OCI-LY7 (cell line): Measurements from ENCODE around the gene EVI5L. TPM values are rescaled to one million over a fixed set of nuclear protein-coding genes. Genes with fewer than 3 reads are reported as not detected.

Experiments used
- BruUV-seq: library from RNA; stranded (reverse); fragments of 400-500 nt; replicated peaks from 2 replicates; lab custom pipeline; 2021; lab: Mats Ljungman, UMichigan
- CTCF ChIA-PET: fragments of 300-600 bp; sonication (Branson Sonifier 250); formaldehyde crosslinking; loops from one replicate; lab custom pipeline; 2022; ENCODE audit warnings: antibody characterized with exemption; ENCODE audit not compliant: unreplicated experiment; lab: Charles Lee
- POLR2A ChIA-PET: fragments of 300-600 bp; sonication (Branson Sonifier 250); formaldehyde crosslinking; loops from one replicate; lab custom pipeline; 2022; ENCODE audit warnings: antibody characterized with exemption; lab: Charles Lee
- DNase-seq: peaks from one replicate; pipeline ENCODE4 v3.0.0-alpha.2; 2015; ENCODE audit warnings: low spot score
- H2AFZ ChIP-seq: fragments of 200-600 bp; sonication (generic), shearing (Covaris generic); 2 replicates; pipeline ENCODE4 v1.6.1; 2014; ENCODE audit warnings: mild to moderate bottlenecking, antibody characterized with exemption, low read length, moderate library complexity
- H3K27ac ChIP-seq: fragments of 200-600 bp; sonication (generic); 2 replicates; pipeline ENCODE4 v1.5.1; 2014; ENCODE audit warnings: mixed run types, low read depth, mild to moderate bottlenecking, moderate library complexity, low read length, inconsistent platforms; ENCODE audit not compliant: poor library complexity, severe bottlenecking
- H3K36me3 ChIP-seq: fragments of 200-600 bp; sonication (generic); 2 replicates; pipeline ENCODE4 v1.6.1; 2014; ENCODE audit warnings: mild to moderate bottlenecking, antibody characterized with exemption, low read length, moderate library complexity, mixed read lengths; ENCODE audit not compliant: insufficient read depth
- H3K4me1 ChIP-seq: fragments of 200-600 bp; sonication (generic); 2 replicates; pipeline ENCODE4 v1.5.1; 2014; ENCODE audit warnings: mild to moderate bottlenecking, low read length; ENCODE audit not compliant: insufficient read depth, poor library complexity, severe bottlenecking
- H3K4me2 ChIP-seq: fragments of 200-600 bp; sonication (generic); 2 replicates; pipeline ENCODE4 v1.6.1; 2014; ENCODE audit warnings: mild to moderate bottlenecking, low read length
- H3K4me3 ChIP-seq: fragments of 200-600 bp; sonication (generic); 2 replicates; pipeline ENCODE4 v1.5.1; 2014; ENCODE audit warnings: mild to moderate bottlenecking, low read depth, low read length; ENCODE audit not compliant: poor library complexity, severe bottlenecking
- H3K79me2 ChIP-seq: fragments of 200-600 bp; sonication (generic); 2 replicates; pipeline ENCODE4 v1.6.1; 2016; ENCODE audit warnings: low read depth, mild to moderate bottlenecking, low read length, moderate library complexity, mixed read lengths; ENCODE audit not compliant: insufficient read depth
- H3K9me2 ChIP-seq: fragments of 200-600 bp; sonication (generic); 2 replicates; pipeline ENCODE4 v1.6.1; 2016; ENCODE audit warnings: mild to moderate bottlenecking, low read length, mixed read lengths; ENCODE audit not compliant: insufficient read depth
- H3K9me3 ChIP-seq: fragments of 200-600 bp; sonication (generic); 2 replicates; pipeline ENCODE4 v1.6.1; 2014; ENCODE audit warnings: mild to moderate bottlenecking, mixed run types, low read length, mixed read lengths
- H4K20me1 ChIP-seq: fragments of 200-600 bp; sonication (generic); 2 replicates; pipeline ENCODE4 v1.6.1; 2014; ENCODE audit warnings: mild to moderate bottlenecking, antibody characterized with exemption, low read length, moderate library complexity, mixed read lengths; ENCODE audit not compliant: insufficient read depth
- CTCF ChIP-seq: fragments of 200-600 bp; sonication (generic); conservative IDR thresholded peaks from 2 replicates; pipeline ENCODE4 v1.5.1; 2014; ENCODE audit warnings: mild to moderate bottlenecking, antibody characterized with exemption, low read length, moderate library complexity, mixed read lengths
- EZH2phosphoT487 ChIP-seq: fragments of 200-600 bp; sonication (generic); IDR thresholded peaks from 2 replicates; pipeline ENCODE4 v1.6.1; 2018; ENCODE audit warnings: low read depth, borderline replicate concordance, mild to moderate bottlenecking, mixed run types, antibody characterized with exemption, low read length, moderate library complexity, mixed read lengths
- intact Hi-C: fragments of 100-400 bp; cut with micrococcal nuclease; formaldehyde crosslinking; loops from one replicate; pipeline ENCODE4 v1.10.0; 2022; ENCODE audit not compliant: unreplicated experiment
- total RNA-seq, 2 experiments: library from RNA; depleted of rRNA in 1 of 2; stranded (reverse); fragments of >200 nt in 1 of 2; shearing (Covaris generic) in 1 of 2; gene quantifications; 2 replicates each; pipeline ENCODE4 v1.2.3, GENCODE V29; 2014 to 2022

EVI5L gene
- total RNA-seq, 2 experiments from 2014 or later: 2.7 to 5.5 TPM

- Histone ChIP-seq H3K4me3 (no peak overlapping the region), H3K9me2 (no peaks in the 10 kb centered on the region), H3K9me3 (no peaks in the 10 kb centered on the region), H3K36me3 (no peaks in the 10 kb centered on the region), H3K27ac (no peak overlapping the region), H3K4me1 (no peaks in the 10 kb centered on the region), H3K4me2 (no peak overlapping the region), H2AFZ (no peak overlapping the region), H3K79me2 (no peaks in the 10 kb centered on the region), H4K20me1 (no peaks in the 10 kb centered on the region)
- no peak for DNase-seq
- POLR2A ChIA-PET: no interaction called here
- no TSS peak for BruUV-seq
- intact Hi-C loops: no loop called here
- TF ChIP-seq EZH2phosphoT487: no peak
- TF ChIP-seq CTCF: no peak
- CTCF ChIA-PET: no interaction called here
Measured at GRCh38 chr19:7879836-7880235, 49.8 kb downstream of the EVI5L start.

GRCh38 chr19:7881910-7882309 is 51.9 kb downstream of the EVI5L start:
- intact Hi-C loops: no loop called here
- TF ChIP-seq EZH2phosphoT487 (no peak), CTCF (no peak)
- H3K79me2 ChIP-seq: no peaks in the 10 kb centered on the region
- no peak overlapping the region for H3K4me3 ChIP-seq
- no peak overlapping the region for H2AFZ ChIP-seq
- DNase-seq: no peak
- POLR2A ChIA-PET: no interaction called here
- CTCF ChIA-PET: no interaction called here
- H3K36me3 ChIP-seq: no peaks in the 10 kb centered on the region
- H3K9me3 ChIP-seq: no peaks in the 10 kb centered on the region
- H3K9me2 ChIP-seq: no peaks in the 10 kb centered on the region
- no peaks in the 10 kb centered on the region for H4K20me1 ChIP-seq
- H3K4me2 ChIP-seq: no peak overlapping the region
- H3K4me1 ChIP-seq: no peaks in the 10 kb centered on the region
- no peak overlapping the region for H3K27ac ChIP-seq
- no TSS peak for BruUV-seq

- Histone ChIP-seq H3K4me1 (no peaks in the 10 kb centered on the region), H3K79me2 (no peaks in the 10 kb centered on the region), H3K36me3 (no peaks in the 10 kb centered on the region), H3K9me3 (no peaks in the 10 kb centered on the region), H3K4me3 (no peak overlapping the region), H4K20me1 (no peaks in the 10 kb centered on the region), H3K9me2 (no peaks in the 10 kb centered on the region), H3K4me2 (no peak overlapping the region), H3K27ac (no peak overlapping the region), H2AFZ (no peak overlapping the region)
- no TSS peak for BruUV-seq
- DNase-seq: no peak
- TF ChIP-seq CTCF (no peak), EZH2phosphoT487 (no peak)
- ChIA-PET POLR2A (interaction anchor here (0.7 kb wide), 1 partner anchor 458 kb away, joined by 3 read pairs; no protein-coding TSS in a partner anchor), CTCF (no interaction called here)
- intact Hi-C loops: no loop called here
Measured at GRCh38 chr19:7883105-7883504, 53.1 kb downstream of the EVI5L start.
